Dedifferentiated amniotic fluid mesenchymal stem cell (primary cell): Measurements from ENCODE around the gene ULK4.
"Not testable (repeated sequence)": the region's sequence is repeated elsewhere in the genome, so short reads cannot be mapped to it uniquely, and the experiment has no call there.

Source experiments
- DNase-seq: peaks from one replicate; pipeline ENCODE4 v3.0.0-alpha.2; 2016; ENCODE audit errors: extremely low spot score

Gene ULK4

GRCh38 chr3:41690766-41691563 is 270.9 kb downstream of the ULK4 start:
- no peak for DNase-seq

GRCh38 chr3:41688595-41689380 is 273.1 kb downstream of the ULK4 start:
- no peak for DNase-seq

- peak; percentile 25 for DNase-seq
These were observed 276.8 kb downstream of the ULK4 start for GRCh38 chr3:41684797-41685735.

GRCh38 chr3:41683666-41684350 is 278.1 kb downstream of the ULK4 start:
- DNase-seq = peak; percentile 57

GRCh38 chr3:41682996-41683395 is 278.9 kb downstream of the ULK4 start:
- peak; percentile 84 for DNase-seq

GRCh38 chr3:41682382-41682781 is 279.5 kb downstream of the ULK4 start:
- no peak for DNase-seq

- peak; percentile 96 for DNase-seq
These were observed 280.4 kb downstream of the ULK4 start for GRCh38 chr3:41681479-41681878.

- DNase-seq = no peak
These were observed 282.5 kb downstream of the ULK4 start for GRCh38 chr3:41679374-41679773.

- not testable (repeated sequence) for DNase-seq
These were observed 286.8 kb downstream of the ULK4 start for GRCh38 chr3:41675102-41675501.

- no peak for DNase-seq
These were observed 287.5 kb downstream of the ULK4 start for GRCh38 chr3:41674449-41674848.

GRCh38 chr3:41673650-41674049 is 288.3 kb downstream of the ULK4 start:
- DNase-seq = no peak

- no peak for DNase-seq
These were observed 293.5 kb downstream of the ULK4 start for GRCh38 chr3:41668379-41668778.

- DNase-seq = no peak
These were observed 299.6 kb downstream of the ULK4 start for GRCh38 chr3:41662288-41662687.

- DNase-seq = no peak
These were observed 300.1 kb downstream of the ULK4 start for GRCh38 chr3:41661796-41662195.

- DNase-seq = no peak
These were observed 301.4 kb downstream of the ULK4 start for GRCh38 chr3:41660510-41660909.

GRCh38 chr3:41653571-41654239 is 308.2 kb downstream of the ULK4 start:
- no peak for DNase-seq

GRCh38 chr3:41652931-41653330 is 309.0 kb downstream of the ULK4 start:
- DNase-seq = peak; percentile 44

GRCh38 chr3:41652506-41652905 is 309.4 kb downstream of the ULK4 start:
- DNase-seq = no peak

- no peak for DNase-seq
These were observed 310.2 kb downstream of the ULK4 start for GRCh38 chr3:41651718-41652117.

- DNase-seq = no peak
These were observed 311.5 kb downstream of the ULK4 start for GRCh38 chr3:41650406-41650805.
